HG03066 (cell line): ENCODE measurements around the gene PAQR6.

Source experiments
- ATAC-seq: cut with Tn5 transposase; IDR thresholded peaks from one replicate; pipeline ENCODE4 v1.9.1; 2021; ENCODE audit warnings: low read depth; ENCODE audit not compliant: unreplicated experiment

PAQR6 gene

GRCh38 chr1:156266051-156266450, 18.2 kb upstream of the PAQR6 start:
- ATAC-seq: no peak

GRCh38 chr1:156263288-156263655, 15.4 kb upstream of the PAQR6 start:
- ATAC-seq: no peak

- ATAC-seq: no peak
These were observed 14.8 kb upstream of the PAQR6 start for GRCh38 chr1:156262461-156263287.

- no peak for ATAC-seq
These were observed 13.0 kb upstream of the PAQR6 start for GRCh38 chr1:156260896-156261295.

- ATAC-seq: no peak
These were observed 11.9 kb upstream of the PAQR6 start for GRCh38 chr1:156259805-156260204.

GRCh38 chr1:156258859-156259258, 11.0 kb upstream of the PAQR6 start:
- ATAC-seq: no peak

GRCh38 chr1:156257711-156258110, 9.9 kb upstream of the PAQR6 start:
- ATAC-seq: no peak

GRCh38 chr1:156253634-156254033, 5.8 kb upstream of the PAQR6 start:
- no peak for ATAC-seq

- ATAC-seq: no peak
These were observed 3.7 kb upstream of the PAQR6 start for GRCh38 chr1:156251527-156251926.

GRCh38 chr1:156249593-156249992, 1.7 kb upstream of the PAQR6 start:
- ATAC-seq: no peak

GRCh38 chr1:156248323-156248683, 447 bp upstream of the PAQR6 start:
- ATAC-seq: no peak

- no peak for ATAC-seq
These were observed 936 bp downstream of the PAQR6 start for GRCh38 chr1:156246781-156247459.

GRCh38 chr1:156246241-156246780, 1.5 kb downstream of the PAQR6 start:
- no peak for ATAC-seq

- ATAC-seq: no peak
These were observed 2.2 kb downstream of the PAQR6 start for GRCh38 chr1:156245451-156246232.

GRCh38 chr1:156244712-156245111, 3.1 kb downstream of the PAQR6 start:
- ATAC-seq: no peak

- ATAC-seq: no peak
These were observed 3.7 kb downstream of the PAQR6 start for GRCh38 chr1:156244126-156244525.

- no peak for ATAC-seq
These were observed 5.1 kb downstream of the PAQR6 start for GRCh38 chr1:156242738-156243137.

- ATAC-seq: no peak
These were observed 5.9 kb downstream of the PAQR6 start, which contains the start of gene BGLAP for GRCh38 chr1:156241926-156242325. BGLAP (plus strand) TSS chr1:156242184; CDS start chr1:156242232, 48 bp downstream.

- ATAC-seq: no peak
These were observed 6.5 kb downstream of the PAQR6 start for GRCh38 chr1:156241311-156241811.

GRCh38 chr1:156238248-156238647, 9.6 kb downstream of the PAQR6 start:
- ATAC-seq: no peak

- ATAC-seq: no peak
These were observed 11.7 kb downstream of the PAQR6 start for GRCh38 chr1:156236164-156236563.
